Panc1 (cell line): ENCODE data around the gene ZNF865.

Source experiments
- CTCF ChIP-seq: fragments of 450-650 bp; IDR thresholded peaks from 2 replicates; pipeline ENCODE4 v1.5.1; 2017; ENCODE audit warnings: mild to moderate bottlenecking
- POLR2AphosphoS5 ChIP-seq: IDR thresholded peaks from 2 replicates; pipeline ENCODE4 v1.6.1; 2012; ENCODE audit warnings: mild to moderate bottlenecking, low read depth, low read length, moderate library complexity
- SIN3A ChIP-seq: IDR thresholded peaks from 2 replicates; pipeline ENCODE4 v1.6.1; 2012; ENCODE audit warnings: low read depth, mild to moderate bottlenecking, low read length, moderate library complexity, borderline replicate concordance; ENCODE audit not compliant: insufficient read depth
- TF ChIP-seq, protein P1 (sequence below), 2 experiments: IDR thresholded peaks; 2 replicates each; pipeline ENCODE4 v1.6.1; 2011 to 2012; ENCODE audit warnings: low read depth in 2 of 2, control low read depth in 1 of 2, low read length in 1 of 2, mild to moderate bottlenecking in 1 of 2, moderate library complexity in 1 of 2; ENCODE audit not compliant: insufficient read depth in 1 of 2

DNA sequence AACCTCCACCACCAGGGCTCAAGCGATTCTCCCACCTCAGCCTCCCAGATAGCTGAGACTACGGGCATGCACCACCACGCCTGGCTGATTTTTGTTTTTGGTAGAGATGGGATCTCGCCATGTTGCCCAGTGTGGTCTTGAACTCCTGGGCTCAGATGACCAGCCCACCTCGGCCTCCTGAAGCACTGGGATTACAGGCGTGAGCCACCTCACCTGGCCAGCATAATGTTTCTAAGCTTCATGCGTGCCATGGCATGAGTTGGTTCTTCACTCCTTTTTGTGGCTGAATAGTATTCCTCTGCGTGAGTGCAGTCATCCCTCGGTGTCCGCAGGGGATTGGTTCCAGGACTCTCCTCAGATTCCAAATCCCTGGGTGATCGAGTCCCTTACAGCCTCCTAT lies 20.6 kb upstream of the ZNF865 start:
- TF ChIP-seq CTCF (no peak), POLR2AphosphoS5 (no peak), SIN3A (no peak)
- TF ChIP-seq, protein P1, sequence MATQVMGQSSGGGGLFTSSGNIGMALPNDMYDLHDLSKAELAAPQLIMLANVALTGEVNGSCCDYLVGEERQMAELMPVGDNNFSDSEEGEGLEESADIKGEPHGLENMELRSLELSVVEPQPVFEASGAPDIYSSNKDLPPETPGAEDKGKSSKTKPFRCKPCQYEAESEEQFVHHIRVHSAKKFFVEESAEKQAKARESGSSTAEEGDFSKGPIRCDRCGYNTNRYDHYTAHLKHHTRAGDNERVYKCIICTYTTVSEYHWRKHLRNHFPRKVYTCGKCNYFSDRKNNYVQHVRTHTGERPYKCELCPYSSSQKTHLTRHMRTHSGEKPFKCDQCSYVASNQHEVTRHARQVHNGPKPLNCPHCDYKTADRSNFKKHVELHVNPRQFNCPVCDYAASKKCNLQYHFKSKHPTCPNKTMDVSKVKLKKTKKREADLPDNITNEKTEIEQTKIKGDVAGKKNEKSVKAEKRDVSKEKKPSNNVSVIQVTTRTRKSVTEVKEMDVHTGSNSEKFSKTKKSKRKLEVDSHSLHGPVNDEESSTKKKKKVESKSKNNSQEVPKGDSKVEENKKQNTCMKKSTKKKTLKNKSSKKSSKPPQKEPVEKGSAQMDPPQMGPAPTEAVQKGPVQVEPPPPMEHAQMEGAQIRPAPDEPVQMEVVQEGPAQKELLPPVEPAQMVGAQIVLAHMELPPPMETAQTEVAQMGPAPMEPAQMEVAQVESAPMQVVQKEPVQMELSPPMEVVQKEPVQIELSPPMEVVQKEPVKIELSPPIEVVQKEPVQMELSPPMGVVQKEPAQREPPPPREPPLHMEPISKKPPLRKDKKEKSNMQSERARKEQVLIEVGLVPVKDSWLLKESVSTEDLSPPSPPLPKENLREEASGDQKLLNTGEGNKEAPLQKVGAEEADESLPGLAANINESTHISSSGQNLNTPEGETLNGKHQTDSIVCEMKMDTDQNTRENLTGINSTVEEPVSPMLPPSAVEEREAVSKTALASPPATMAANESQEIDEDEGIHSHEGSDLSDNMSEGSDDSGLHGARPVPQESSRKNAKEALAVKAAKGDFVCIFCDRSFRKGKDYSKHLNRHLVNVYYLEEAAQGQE (IDR thresholded peaks at IDR 0.05; ENCODE audit: insufficient read depth in 1 of 2, low read depth in 2 of 2, low read length in 1 of 2), result no peak
